HG02610 (cell line): Measurements from ENCODE around the gene FAM98A.

Experiments
- ATAC-seq: cut with Tn5 transposase; IDR thresholded peaks from one replicate; pipeline ENCODE4 v1.9.1; 2021; ENCODE audit warnings: mild to moderate bottlenecking, moderate library complexity; ENCODE audit not compliant: unreplicated experiment

Gene FAM98A

DNA sequence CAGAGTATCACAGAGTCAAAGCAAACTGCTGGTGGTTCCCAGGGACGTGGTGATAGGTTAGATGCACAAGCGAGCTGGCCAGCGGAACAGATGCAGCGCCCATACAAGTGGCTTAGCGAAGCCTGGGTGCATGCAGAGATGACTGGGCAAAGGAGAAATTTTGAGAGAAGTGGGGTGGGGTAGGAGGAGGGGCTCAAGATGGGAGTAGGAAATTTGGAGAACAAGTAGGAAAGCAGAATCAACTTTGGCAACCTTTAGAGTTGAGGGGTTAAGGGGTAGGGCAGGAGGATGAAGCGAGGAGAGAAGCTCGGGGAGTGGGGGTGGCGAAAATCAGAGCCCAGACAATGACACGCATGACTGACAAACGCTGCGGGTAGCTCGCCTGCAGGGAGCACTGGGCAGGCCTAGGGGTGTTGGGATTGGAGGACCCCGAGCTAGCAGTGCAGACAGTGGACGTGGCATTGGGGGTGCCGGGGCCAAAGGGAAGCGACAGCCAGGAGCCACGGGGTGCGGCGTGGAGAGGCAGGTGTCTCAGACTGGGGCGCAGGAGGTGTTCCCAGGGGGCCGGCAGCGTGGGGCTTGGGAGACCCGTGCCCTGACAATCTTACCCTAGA is 431 bp downstream of the FAM98A start:
- peak; percentile 74 for ATAC-seq

GRCh38 chr2:33597026-33597425 is 2.1 kb downstream of the FAM98A start:
- no peak for ATAC-seq

DNA sequence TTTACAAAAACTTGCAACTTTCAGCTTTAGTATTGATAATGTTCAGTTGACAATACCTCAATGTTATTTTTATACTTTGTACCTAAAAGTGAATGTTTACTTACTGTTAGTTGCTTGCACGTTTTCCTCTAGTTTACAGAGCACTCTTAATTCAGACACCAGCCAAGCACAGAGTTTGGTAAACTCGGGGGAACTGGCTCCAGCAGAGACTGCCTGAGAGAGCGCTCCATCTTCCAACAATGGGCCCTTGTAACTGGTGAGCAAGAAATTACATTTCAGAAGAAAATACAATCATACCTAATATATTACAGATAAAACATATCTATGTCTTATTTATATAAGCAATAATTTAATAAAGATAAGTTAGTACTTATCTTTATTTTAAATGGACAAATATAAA is 3.7 kb downstream of the FAM98A start:
- no peak for ATAC-seq

DNA sequence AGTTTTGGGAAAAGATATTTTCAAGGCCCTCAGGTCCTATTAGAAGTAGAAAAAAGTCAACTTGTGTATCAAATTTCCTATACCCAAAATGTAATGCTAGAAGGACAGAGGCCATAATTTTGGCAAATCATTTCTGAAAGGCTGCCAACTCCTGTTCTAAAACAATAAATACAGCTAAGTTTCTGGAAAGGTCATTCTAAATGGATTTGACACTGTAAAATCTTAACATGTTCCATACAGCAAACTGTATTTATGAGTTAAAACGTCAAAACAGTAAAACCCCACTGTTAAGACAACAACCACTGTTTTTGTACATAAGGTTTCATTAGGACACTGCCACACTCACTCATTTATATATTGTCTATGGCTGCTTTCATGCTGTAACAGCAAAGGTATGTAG is 9.7 kb downstream of the FAM98A start:
- ATAC-seq, result no peak

GRCh38 chr2:33588232-33588631 is 10.9 kb downstream of the FAM98A start:
- ATAC-seq, result no peak

GRCh38 chr2:33586766-33587165 is 12.3 kb downstream of the FAM98A start:
- no peak for ATAC-seq

DNA sequence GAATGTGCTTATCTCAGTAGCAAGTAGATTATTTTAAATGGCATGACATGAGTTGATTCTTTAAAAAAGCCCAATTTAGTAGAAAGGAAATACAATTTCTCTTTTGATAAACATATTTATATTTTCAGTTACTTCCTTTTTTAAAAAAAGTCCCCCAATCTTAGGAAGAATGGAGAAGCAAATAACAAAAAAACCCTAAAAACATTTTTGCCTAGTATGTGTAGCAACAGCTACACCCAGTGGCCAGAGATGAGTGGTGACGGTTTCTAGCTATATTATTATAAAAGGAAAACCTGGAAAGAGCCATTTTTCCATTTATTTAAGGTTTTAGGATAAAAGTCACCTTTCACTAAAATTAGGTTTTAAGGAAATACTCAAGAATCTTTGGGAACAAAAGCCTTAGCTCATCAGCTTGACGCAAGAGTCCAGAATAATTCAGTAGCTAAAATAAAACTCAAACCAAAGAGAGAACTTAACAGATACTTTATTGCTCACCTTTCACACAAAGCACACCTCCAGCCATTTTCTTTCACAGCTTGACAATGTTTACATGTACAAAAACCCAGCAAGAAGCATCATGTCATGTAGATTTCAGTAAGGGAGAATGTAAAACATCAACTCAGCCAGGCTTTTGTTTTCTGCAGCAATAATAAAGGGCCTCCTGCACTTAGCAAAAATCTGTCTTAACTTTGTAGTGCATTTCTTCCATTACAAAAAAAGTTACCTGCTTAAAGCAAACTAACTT is 15.7 kb downstream of the FAM98A start:
- no peak for ATAC-seq

GRCh38 chr2:33581872-33582271 is 17.2 kb downstream of the FAM98A start:
- no peak for ATAC-seq

DNA sequence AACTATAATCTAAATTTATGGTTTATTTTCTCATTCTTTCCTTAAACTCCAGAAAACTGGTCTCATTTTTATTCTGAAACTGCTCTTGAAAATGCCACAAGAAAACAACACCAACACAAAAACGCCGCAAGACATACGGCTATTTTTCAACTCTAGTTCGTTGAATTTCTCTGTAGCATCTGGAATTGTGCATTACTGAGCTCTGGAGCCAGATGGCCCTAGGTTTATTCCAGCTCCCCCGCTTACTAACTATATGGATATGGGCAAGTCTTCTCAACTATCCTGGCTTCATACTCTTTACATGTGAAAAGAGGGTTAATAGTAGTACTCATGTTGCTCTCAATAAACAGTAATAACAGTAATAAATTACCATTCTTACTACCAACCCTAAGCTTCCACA is 19.9 kb downstream of the FAM98A start:
- ATAC-seq, result no peak

GRCh38 chr2:33577668-33578067 is 21.4 kb downstream of the FAM98A start:
- no peak for ATAC-seq

- ATAC-seq, result no peak
Measured at GRCh38 chr2:33577084-33577483, 22.0 kb downstream of the FAM98A start.

GRCh38 chr2:33573657-33574056 is 25.4 kb downstream of the FAM98A start:
- ATAC-seq, result no peak

DNA sequence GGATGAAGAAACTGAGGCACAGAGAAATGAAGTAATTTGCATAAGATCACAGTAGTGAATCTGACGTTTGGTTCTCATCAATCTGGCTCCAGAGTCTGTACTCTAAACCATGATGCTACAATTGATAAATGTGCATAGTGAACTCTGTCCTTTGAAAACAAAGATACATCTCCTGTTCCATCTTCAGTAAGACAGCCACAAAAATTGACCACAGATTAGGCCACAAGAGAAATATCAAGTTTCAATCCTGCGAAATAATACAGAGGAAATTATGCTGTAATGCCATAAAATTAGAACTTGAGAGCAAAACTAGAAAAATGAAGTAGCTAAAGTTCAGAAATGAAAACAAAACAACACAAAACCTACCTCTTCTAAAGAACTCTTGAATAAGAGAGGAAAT is 28.4 kb downstream of the FAM98A start:
- ATAC-seq, result no peak

DNA sequence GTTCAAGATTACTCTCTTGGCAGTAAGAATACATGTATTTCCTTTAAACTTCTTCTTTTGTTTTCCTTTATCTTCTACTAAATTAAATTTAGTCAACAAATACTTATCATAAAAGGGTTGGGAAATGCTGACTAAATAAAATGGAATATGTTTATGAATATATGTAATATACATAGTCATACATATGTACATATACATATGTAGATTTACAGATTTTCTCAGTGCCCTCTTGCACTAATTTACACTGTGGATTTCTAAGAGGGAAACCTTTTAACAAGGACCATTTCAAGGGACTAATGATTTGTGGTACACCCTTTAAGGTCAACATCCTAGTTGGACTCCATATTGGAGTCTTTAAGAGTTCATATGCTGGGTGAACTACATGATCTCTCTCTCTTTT is 37.2 kb downstream of the FAM98A start:
- no peak for ATAC-seq

DNA sequence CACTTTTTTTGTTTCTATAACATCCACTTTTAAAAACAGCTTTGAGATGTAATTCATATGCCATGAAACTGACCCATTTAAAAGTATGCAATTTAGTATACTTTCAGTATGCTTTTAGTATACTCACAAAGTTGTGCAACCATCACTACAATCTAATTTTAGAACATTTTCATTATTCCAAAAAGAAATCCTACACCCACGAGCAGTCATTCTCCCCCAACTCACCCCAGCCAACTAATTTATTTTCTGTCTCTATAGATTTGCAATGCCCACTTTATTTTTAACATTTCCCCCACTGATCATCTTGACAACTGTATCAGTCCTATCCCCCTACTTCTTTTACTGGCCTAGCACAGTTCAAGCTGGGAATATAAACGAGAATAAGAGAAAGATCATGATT is 39.1 kb downstream of the FAM98A start:
- no peak for ATAC-seq

- no peak for ATAC-seq
Measured at GRCh38 chr2:33559328-33559727, 39.8 kb downstream of the FAM98A start.

DNA sequence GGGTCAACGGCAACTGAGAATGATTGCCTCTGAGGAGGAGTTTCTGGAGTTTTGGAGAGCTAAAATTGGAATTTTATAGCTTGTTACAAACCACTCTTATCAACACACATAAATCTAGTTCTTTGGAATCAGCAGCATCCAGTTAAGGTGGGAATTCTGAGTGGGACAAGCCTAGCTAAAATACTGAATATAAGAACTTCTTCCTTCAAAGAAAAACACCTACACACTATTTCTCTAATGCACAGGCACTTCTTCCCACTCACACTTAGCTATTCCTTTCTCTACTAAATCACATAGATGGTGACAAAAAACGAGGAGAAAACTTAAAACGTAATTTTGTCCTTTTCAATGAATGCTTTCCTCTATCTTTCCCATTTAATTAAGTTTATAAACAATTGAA is 43.4 kb downstream of the FAM98A start:
- ATAC-seq, result no peak

GRCh38 chr2:33552758-33553461 is 46.2 kb downstream of the FAM98A start:
- peak; percentile 62 for ATAC-seq

DNA sequence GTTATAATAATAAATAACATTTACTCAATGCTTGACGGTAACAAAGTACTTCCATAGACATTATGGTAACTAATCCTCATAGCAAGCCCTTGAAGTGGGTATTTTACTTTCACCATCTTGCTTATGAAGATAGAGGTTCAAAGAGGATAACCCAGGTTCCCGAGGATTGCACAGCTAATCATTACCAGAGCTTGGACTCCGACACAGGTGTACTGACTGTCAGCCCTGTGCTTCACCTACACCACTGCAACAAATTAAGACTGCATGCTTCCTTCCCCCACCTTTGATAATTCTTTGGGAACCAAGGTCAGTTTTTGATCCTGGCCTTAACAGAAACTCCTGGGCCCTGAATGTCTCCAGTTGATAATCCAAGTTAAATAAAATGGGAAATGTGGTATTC is 48.9 kb downstream of the FAM98A start:
- ATAC-seq, result no peak

DNA sequence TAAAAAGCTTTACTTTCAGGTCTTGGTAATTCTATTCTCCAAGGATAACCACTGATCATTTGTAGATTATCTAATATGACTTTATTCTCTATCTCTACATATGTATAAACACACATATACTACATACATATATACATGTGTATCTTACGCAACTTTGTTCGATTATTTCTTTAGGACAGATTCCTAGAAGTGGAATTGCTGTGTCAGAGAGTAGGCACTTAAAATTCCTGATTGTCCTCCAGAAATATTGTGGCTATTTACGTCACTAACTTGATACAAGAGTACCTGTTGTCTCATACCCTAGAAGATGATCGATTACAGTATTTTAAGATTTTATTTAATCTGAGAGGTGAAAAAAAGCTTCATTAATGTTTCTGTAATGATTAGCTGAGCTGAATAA is 57.9 kb downstream of the FAM98A start:
- no peak for ATAC-seq

GRCh38 chr2:33535421-33535820 is 63.7 kb downstream of the FAM98A start:
- ATAC-seq, result no peak
